Colon (tissue), 2 donors: ENCODE results near the gene MVP.
"Not testable (repeated sequence)": the region's sequence is repeated elsewhere in the genome, so short reads cannot be mapped to it uniquely, and the experiment has no call there.

Source experiments
- FAIRE-seq: peaks from 2 replicates; lab custom pipeline; 2012; peaks lifted over from hg19 to GRCh38; lab: Jason Lieb, UNC
- donor health status: control.
- donor health status: control.

MVP gene

DNA sequence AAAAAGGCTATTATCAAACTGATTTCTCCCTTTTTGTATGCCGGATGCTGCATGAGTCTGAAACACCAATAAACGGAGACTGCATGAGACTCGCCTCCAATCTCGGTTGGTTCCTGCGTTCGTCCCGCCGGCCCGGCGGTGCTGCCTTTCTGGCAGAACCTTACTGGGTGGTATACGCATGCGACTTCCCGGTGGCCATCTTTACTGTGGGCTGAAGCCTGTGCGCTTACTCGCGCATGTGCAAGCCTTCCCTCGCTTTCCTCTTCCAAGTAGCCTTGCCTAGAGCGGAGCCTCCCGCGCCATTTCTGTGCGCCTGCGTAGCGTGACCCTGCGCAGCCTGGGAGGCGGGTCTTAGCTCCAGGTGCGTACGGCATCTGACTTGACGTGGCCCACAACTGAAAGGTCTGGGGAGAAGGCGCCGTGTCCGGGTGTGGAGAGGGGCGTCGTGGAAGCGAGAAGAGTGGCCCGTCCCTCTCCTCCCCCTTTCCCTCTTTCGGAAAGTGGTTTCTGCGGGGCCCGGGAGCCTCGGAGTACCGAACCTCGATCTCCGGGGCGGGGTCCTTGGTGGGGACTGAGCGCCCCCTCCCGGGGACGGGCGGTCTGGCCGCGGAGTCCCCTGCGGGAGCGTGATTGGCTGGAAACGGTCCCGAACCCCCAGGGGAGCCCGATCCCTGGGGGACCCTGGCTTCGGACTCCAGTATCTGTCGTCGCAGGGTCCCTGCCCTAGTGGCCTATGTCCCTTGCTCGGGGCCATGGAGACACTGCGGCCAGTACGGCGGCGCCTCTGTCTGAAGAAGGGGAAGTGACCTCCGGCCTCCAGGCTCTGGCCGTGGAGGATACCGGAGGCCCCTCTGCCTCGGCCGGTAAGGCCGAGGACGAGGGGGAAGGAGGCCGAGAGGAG is 4.2 kb upstream of the MVP start, which contains the start of gene PAGR1:
TSS of gene PAGR1 (plus strand) at position 360 of the 901 bp plus-strand sequence. CDS start at position 734, 374 bp downstream.
- no peak for FAIRE-seq

DNA sequence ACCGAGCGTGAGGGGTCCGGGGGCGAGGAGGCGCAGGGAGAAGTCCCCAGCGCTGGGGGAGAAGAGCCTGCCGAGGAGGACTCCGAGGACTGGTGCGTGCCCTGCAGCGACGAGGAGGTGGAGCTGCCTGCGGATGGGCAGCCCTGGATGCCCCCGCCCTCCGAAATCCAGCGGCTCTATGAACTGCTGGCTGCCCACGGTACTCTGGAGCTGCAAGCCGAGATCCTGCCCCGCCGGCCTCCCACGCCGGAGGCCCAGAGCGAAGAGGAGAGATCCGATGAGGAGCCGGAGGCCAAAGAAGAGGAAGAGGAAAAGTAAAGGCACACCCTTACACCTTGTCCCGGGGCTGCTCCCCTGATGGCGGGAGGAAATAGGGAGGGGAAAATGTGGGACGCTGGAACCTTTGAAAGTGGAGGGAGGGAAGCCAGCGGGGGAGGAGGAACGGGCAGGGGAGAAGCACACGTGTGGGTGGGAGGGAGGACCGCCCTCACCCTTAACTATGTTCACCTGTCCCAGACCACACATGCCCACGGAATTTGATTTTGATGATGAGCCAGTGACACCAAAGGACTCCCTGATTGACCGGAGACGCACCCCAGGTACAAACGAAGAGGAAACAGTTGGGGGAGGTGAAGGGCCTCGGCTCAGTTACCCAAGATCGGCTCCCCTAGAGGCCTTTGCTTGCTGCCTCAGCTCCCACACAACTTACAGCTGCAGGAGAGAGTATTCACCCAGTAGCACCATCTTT is 3.4 kb upstream of the MVP start:
- no peak for FAIRE-seq

DNA sequence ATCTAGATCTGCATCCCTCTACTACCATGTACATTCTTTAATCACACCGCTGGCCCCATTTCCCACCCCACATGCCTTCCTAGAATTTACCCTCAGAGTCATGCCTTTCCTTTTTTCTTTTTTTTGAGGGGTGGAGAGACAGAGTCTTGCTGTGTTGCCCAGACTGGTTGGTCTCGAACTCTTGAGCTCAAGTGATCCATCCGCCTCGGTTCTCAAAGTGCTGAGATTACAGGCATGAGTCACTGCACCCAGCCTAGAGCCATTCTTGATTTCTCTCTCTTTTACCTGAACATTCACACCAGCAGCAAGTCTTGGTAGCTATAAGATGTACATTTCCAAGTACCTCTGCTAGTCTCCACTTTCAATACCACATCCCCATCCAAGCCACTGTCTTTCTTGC is 2.2 kb upstream of the MVP start:
- FAIRE-seq: no peak

DNA sequence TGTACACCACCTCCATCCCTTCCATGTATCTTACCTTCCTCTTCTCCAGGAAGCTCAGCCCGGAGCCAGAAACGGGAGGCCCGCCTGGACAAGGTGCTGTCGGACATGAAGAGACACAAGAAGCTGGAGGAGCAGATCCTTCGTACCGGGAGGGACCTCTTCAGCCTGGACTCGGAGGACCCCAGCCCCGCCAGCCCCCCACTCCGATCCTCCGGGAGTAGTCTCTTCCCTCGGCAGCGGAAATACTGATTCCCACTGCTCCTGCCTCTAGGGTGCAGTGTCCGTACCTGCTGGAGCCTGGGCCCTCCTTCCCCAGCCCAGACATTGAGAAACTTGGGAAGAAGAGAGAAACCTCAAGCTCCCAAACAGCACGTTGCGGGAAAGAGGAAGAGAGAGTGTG is 756 bp upstream of the MVP start:
- no peak for FAIRE-seq

DNA sequence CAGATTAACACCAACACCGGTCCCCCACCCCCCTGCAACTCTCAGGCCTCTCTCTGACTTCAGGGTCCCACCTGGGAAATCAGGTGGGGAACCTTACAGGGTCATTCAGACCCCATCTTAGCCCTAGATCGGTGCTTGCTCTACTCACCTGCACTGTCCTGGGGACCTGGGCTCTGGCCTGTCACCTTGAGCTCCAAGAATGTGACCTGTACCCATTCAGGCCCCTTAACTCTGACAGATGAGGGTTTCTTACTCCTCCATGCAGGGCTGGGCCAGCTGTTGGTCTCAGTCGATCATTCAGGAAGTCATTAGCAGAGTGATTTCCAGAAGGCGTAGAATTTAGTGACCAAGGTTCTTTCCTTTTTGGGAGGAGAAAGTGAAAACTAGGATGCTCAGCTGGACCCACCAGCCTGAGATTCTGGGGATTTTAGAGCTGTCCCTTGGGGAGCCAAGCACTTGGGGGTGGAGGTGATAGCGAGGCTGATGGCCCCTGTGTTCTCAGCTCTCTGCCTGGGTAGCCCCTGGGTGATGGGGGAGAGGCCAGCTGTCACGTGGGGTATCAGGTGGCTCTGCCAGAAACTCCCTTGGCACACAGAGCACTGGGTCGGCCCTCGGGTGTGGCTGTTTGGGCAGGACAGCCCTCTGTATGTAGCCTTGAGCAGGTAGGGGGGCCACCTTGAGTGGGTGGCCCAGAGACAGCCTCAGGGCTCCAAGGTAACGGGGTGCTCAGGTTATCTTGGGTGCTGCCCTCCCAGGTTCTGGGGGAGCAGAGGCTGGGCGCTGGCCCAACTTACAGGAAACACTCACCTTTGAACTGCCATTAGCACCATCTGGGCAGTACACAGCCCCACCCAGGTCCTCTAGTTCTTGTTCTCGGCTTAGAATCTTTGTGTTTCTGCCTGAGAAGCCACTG is 724 bp downstream of the MVP start:
- no peak for FAIRE-seq

DNA sequence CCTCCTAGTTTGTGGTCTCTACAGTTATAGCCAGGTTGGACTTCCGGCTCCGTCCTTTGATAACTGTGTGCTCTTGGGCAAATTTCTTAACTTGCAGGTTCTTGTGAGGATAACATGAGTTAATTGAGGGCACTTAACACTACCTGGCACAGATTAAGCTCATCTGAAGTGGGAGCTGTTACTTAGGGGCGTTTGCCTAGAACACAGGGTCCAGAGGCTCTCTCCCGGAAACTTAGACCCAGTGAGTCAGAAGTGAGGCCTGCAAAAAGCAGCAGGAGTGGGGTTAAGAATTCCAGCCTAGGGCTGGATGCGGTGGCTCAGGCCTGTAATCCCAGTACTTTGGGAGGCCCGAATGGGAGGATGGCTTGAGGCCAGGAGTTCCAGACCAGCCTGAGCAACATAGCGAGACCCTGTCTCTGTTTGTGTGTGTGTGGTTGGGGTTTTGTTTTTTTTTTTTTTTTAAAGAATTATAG is 1.4 kb downstream of the MVP start:
- no peak for FAIRE-seq

DNA sequence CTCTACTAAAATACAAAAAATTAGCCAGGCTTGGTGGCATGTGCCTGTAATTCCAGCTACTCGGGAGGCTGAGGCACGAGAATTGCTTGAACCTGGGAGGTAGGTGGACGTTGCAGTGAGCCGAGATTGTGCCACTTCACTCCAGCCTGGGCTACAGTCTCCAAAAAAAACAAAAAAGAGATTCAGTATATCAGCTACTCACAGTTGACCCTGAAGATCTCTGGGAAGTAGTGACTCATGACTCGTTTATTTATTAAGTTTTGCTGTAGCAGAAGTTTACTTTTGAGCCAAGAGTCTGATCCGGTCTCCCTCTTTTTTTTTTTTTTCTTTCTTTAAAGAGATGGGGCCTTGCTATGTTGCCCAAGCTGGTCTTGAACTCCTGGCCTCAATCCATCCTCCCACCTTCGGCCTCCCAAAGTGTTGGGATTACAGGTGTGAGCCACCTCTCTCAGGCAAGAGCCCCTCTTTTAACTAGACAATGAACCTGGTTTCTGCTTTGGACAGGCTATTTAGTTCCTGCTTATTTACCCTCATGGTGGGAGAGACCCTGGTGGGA is 4.4 kb downstream of the MVP start:
- FAIRE-seq: no peak

DNA sequence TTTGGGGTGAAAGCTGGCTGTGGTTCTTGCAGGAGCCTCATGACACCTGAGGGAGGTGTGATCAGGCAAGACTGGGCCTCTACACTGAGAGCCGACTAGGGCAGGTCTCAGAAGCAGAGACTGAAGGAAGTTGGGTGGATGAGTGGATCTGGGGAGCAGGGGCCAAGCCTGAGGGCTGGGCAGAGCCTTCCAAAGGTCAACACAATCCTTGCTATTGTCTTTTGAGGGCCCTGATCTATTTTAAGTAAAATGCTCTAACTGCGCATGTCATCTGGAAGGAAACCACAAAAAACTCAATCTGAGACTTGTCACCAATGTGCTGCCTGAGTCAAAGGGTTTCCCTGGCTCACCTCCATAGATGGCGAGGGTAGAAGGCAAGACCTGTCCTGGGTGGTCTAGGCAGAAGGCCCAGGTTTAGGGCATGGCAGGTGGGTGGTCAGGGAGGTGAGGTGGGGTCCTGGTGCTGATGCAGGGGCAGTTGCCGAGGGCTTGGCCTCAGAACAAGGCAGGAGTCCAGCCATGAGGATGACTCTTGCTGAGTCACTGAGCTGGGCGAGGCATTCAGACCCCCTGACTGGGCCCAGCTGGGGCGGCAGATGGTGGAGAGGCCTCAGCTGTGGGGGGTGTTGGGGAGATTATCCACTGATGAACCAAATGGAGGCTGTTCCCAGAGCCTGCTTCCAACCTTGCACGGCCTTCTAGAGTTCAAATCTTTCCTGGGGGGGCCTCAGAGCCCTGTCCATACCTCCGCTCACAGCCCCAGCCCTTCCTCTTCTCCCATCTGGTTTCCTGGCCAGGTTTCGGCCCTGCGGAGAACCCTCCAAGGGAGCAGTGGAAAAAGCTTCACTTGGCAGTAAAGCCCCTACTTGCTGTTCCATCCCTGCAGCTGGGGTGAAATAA is 5.1 kb downstream of the MVP start:
- no peak for FAIRE-seq

DNA sequence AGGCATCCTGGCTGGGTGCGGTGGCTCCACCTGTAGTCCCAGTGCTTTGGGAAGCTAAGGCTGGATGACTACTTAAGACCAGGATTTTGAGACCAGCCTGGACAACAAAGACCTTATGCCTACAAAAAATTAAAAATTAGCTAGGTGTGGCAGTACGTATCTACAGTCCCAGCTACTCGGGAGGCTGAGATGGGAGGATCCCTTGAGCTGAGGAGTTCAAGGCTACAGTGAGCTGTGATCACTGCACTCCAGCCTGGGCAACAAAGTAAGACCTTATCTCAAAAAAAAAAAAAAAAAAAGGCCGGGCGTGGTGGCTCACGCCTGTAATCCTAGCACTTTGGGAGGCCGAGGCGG is 6.1 kb downstream of the MVP start:
- no peak for FAIRE-seq

DNA sequence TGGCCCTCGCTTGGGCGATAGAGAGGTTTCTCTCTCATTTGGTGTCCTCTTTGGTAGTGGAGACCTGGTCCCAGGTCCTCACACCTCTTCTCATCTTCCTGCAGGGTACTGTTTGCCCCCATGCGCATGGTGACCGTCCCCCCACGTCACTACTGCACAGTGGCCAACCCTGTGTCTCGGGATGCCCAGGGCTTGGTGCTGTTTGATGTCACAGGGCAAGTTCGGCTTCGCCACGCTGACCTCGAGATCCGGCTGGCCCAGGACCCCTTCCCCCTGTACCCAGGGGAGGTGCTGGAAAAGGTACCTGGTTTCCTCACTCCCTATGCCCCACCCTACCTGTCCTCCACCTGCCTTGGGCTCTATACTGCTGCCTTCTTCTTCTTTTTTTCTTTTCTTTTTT is 10.5 kb downstream of the MVP start:
- FAIRE-seq: no peak

DNA sequence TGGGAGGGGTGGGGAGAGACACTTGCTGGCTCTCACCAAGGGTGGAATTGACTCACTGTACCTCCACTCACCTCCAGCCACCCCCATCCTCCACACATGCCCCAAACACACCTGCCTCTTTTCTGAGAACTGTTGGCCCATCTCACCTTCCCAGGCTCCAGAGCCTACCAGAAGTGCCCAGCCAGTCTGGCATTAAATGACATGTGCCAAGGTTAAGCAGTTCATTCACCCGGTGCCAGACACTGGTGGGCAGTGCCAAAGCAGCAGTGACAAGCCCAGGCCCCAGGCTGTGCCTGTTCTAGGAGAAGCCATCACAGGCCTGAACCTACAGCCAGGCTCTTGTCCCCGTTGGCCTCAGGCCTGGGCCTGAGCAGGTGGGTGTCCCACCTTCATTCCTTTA is 11.2 kb downstream of the MVP start:
- no peak for FAIRE-seq

DNA sequence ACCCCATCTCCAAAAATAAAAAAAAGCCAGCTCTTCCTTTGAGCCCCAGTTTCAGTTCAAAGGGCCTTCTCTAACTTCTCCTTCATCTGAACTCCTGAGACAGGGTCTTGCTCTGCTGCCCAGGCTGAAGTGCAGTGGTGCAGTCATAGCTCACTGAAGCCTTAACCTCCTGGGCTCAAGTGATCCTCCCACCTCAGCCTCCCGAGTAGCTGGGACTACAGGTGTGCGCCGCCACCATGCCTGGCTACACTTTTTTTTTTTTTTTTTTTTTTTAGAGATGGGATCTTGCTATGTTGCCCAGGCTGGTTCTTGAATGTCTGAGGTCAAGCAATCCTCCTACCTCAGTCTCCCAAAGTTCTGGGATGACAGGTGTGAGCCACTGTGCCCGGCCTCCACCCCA is 13.0 kb downstream of the MVP start:
- FAIRE-seq: not testable (repeated sequence)

DNA sequence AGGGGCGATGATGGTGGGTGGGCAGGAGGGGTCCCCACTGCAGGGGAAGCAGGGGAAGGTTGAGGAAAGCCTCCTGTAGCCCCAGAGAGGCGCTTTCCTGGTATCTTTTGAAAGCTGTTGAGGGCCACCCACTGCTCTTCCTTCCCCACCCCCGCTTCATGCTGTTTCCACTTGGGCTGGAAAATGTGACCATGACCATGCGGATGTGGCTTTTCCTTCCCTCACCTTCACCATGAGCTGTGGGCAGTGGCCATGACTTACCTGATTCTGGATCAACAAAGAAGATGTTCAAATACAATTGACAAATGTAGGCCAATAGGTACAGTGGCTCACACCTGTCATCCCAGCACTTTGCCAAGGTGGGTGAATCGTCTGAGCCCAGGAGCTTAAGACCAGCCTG is 13.8 kb downstream of the MVP start:
- FAIRE-seq: no peak

DNA sequence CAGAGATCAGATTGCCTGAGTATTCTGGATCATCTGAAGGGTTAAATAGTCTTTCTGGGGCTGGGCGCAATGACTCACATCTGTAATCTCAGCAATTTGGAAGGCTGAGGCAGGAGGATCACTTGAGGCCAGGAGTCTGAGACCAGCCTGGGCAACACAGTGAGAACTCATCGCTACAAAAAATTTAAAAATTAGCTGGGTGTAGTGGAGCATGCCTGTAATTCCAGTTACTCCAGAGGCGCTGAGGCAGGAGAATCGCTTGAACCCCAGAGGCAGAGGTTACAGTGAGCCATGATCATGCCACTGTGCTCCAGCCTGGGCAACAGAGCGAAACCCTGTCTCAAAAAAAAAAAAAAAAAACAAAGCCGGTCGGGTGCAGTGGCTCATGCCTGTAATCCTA is 15.7 kb downstream of the MVP start:
- no peak for FAIRE-seq

DNA sequence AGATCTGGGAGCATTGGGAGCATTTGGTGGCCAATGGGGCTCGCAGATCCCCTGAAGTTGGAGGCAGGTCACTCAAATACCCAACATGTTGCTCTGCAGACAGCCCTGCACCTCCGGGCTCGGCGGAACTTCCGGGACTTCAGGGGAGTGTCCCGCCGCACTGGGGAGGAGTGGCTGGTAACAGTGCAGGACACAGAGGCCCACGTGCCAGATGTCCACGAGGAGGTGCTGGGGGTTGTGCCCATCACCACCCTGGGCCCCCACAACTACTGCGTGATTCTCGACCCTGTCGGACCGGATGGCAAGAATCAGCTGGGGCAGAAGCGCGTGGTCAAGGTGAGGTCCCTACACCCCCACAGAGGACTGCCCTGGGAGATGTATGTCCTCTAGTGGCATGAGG is 16.4 kb downstream of the MVP start:
- FAIRE-seq: no peak

DNA sequence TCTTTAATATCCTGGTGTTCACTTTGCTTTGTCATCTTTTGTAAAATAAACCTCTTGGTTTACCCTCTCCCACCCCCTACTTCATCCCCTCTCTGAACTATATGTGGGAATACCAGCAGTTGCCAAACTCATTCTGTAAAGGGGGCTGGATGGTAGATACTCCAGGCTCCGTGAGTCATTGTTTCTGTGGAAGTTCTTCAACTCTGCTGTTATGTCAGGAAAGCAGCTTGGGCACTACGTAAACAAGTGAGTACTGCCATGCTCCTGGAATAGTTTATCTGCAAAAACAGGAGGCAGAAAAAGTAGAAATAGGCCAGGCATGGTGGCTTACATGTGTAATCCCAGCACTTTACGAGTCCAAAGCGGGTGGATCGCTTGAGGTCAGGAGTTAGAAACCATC is 17.6 kb downstream of the MVP start:
- no peak for FAIRE-seq

DNA sequence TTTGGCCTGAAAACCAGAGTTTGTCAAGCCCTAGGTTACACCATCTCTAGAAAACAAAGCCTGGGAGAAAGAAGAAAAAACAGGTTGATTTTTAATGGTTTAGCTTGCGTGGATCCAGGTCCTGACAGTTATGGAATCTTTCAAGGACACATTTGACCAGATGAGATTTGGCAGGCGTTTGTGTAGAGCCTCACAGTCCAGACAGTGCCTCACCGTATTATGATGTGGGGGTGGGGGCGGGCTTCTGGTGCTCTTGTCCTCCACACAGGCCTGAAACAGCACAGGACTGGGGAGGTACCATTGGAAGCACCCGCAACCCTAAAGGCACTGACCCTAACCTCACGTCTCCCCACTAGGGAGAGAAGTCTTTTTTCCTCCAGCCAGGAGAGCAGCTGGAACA is 19.6 kb downstream of the MVP start:
- no peak for FAIRE-seq

DNA sequence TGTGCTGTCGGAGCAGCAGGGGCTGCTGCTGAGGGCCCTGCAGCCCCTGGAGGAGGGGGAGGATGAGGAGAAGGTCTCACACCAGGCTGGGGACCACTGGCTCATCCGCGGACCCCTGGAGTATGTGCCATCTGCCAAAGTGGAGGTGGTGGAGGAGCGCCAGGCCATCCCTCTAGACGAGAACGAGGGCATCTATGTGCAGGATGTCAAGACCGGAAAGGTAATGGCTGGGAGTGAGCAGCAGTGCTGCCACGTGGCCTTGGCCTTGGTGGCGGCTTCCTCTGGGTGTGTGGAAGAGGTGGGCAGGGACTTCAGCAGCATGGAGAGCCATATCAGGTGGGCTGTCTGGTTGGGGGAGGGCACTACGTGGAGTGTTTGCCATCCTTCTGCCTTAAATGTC is 20.0 kb downstream of the MVP start:
- FAIRE-seq: no peak

DNA sequence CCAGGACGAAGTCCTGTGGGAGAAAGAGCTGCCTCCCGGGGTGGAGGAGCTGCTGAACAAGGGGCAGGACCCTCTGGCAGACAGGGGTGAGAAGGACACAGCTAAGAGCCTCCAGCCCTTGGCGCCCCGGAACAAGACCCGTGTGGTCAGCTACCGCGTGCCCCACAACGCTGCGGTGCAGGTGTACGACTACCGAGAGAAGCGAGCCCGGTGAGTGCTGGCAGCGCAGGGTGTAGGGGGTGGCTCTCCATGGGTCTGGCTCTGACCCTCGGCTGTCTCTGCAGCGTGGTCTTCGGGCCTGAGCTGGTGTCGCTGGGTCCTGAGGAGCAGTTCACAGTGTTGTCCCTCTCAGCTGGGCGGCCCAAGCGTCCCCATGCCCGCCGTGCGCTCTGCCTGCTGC is 21.4 kb downstream of the MVP start:
- no peak for FAIRE-seq

DNA sequence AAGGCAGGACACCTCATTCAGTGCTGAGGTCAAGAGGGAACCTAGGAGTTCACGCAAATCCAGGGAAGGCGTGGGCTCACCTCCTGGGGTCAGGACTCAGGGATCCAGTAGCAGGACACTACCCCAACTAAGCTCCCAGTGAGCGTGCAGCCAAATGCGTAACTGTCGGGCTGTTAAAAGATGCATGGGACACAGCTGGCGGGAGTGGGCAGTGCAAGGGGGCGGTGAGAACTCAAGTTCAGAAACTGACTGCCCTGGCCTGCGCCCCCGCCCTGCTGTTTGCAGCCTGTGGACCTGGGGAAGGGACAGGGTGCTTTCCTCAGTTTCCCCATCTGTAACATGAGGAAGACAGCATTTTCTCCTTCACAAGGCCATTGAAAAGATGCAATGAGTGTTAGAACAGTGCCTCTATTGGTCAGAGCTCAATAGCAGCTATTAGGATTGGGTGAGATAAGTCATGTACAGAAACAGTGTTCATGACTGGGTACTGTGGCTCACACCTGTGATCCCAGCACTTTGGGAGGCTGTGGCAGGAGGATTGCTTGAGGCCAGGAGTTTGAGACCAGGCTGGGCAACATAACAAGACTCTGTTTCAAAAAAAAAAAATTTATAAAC is 22.6 kb downstream of the MVP start:
- no peak for FAIRE-seq

DNA sequence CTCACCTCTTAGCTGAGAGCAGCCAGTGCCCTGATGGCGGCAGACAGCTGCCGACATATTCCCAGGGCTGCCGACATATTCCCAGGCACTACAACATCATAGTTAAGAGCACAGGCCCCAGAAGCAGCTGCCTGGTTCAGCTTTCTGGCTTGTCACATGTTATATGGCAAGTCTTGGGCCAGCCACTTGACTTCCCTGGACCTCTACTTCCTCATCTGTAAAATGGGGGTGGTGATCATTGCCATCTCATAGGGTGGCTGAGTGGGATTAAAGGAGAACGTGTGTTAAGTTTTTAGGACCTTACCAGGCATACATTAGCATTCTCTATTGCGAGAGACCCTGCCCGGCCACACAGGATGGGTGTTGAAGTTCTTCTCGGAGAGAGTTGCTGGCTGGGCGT is 23.7 kb downstream of the MVP start:
- no peak for FAIRE-seq
